ENCODE measurements around the gene BCR. TPM values are rescaled to one million over a fixed set of nuclear protein-coding genes. Genes with fewer than 3 reads are reported as not detected.

BCR gene
- total RNA-seq, 1 donor from 2014 or later = 102 TPM

DNA sequence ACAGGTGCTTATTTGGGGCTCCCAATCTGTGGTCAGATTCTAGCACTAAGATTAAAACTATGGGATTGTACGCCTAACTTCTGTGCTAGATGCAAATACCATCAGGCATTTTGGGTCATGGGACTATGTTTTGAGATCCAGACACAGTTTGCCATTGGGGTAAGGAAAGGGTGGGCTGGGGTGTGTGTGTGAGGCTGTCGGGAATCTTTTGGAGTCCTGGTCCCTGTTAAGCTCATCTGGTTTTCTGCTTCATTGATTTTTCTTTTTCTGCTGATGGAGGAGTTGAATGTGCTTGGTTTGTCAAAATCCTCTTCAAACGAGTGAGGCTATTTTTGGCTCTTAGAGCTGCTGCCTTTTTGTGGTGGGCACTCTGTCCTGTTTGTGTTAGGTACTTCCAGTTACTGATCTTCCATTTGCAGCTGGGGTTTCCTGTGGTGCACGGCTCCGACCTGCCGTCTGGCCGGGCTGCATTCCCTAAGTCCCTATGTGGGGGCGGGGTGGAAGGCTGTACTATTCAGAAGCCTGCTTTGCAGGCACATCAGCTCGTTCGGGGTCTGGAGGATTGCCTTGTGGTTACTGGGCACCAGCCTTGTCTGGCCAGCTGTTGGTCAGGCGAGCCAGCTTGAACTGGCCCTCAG is 2.9 kb downstream of the BCR start:
- peak overlapping the region; percentile 63 for H3K27ac Mint-ChIP-seq
- DNase-seq (ENCODE audit: low spot score, unreplicated experiment) = no peak
- peaks cover 51% of the 10 kb centered on the region for H3K4me1 Mint-ChIP-seq (ENCODE audit: low read depth)
- H3K4me3 Mint-ChIP-seq (ENCODE audit: low read depth) = peak overlapping the region; percentile 75
- peaks cover 6% of the 10 kb centered on the region for H3K36me3 Mint-ChIP-seq (ENCODE audit: insufficient read depth)
- H3K27me3 Mint-ChIP-seq = no peaks in the 10 kb centered on the region
- TF ChIP-seq, protein P1, sequence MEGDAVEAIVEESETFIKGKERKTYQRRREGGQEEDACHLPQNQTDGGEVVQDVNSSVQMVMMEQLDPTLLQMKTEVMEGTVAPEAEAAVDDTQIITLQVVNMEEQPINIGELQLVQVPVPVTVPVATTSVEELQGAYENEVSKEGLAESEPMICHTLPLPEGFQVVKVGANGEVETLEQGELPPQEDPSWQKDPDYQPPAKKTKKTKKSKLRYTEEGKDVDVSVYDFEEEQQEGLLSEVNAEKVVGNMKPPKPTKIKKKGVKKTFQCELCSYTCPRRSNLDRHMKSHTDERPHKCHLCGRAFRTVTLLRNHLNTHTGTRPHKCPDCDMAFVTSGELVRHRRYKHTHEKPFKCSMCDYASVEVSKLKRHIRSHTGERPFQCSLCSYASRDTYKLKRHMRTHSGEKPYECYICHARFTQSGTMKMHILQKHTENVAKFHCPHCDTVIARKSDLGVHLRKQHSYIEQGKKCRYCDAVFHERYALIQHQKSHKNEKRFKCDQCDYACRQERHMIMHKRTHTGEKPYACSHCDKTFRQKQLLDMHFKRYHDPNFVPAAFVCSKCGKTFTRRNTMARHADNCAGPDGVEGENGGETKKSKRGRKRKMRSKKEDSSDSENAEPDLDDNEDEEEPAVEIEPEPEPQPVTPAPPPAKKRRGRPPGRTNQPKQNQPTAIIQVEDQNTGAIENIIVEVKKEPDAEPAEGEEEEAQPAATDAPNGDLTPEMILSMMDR (IDR thresholded peaks at IDR 0.05; ENCODE audit: unreplicated experiment) = no peak
- no peaks in the 10 kb centered on the region for H3K9me3 Mint-ChIP-seq (ENCODE audit: low read depth)

DNA sequence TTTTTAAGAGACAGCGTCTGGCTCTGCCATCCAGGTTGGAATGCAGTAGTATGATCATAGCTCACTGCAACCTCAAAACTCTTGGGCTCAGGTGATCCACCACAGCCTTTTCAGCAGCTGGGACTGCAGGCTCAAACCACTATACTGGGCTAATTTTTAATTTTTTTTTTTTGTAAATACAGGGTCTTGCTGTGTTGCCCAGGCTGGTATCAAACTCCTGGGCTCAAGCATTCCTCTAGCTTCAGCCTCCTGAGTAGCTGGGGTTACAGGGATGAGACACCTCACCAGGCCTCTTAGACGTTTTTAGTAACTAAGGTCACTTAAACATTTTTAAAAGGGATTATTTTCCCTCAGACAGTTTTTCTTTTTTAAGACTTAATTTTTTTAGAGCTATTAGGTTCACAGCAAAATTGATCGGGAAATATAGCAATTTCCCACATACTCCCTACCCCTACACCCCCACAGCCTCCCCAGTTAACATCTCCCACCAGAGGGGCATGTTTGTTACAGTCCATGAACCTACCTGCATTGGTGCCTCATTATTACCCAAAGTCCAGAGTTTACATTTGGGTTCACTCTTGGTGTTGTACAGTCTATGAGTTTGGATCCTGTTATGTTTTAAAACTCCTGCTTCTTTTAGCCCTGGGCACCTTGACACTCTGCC is 3.9 kb downstream of the BCR start:
- Mint-ChIP-seq H3K4me3 (ENCODE audit: low read depth) (peak overlapping the region; percentile 75), H3K27ac (no peak overlapping the region), H3K4me1 (ENCODE audit: low read depth) (peaks cover 47% of the 10 kb centered on the region), H3K27me3 (no peaks in the 10 kb centered on the region), H3K36me3 (ENCODE audit: insufficient read depth) (peaks cover 8% of the 10 kb centered on the region), H3K9me3 (ENCODE audit: low read depth) (no peaks in the 10 kb centered on the region)
- TF ChIP-seq, protein P1 (IDR thresholded peaks at IDR 0.05; ENCODE audit: unreplicated experiment) = no peak
- DNase-seq (ENCODE audit: low spot score, unreplicated experiment) = no peak

DNA sequence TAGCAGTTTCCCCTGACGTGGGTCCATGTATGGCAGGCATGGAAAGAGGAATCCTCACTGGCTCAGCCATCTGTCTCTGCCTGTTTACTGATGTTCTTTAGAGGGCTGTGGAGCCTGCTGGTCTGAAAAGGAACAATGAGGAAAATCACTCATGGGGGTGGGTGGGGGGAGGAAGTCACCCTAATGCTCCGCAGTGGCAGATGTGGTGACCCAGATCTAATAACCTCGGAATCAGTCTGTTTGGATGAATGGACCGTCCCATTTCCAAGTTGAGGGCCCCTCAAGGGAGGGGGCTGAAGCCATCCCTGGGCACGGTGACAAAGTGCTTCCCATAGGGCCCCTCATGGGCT is 4.4 kb downstream of the BCR start:
- peak overlapping the region; percentile 55 for H3K4me3 Mint-ChIP-seq (ENCODE audit: low read depth)
- TF ChIP-seq, protein P1 (IDR thresholded peaks at IDR 0.05; ENCODE audit: unreplicated experiment) = no peak
- no peak for DNase-seq (ENCODE audit: low spot score, unreplicated experiment)
- H3K27ac Mint-ChIP-seq = no peak overlapping the region
- no peaks in the 10 kb centered on the region for H3K27me3 Mint-ChIP-seq
- peaks cover 43% of the 10 kb centered on the region for H3K4me1 Mint-ChIP-seq (ENCODE audit: low read depth)
- H3K9me3 Mint-ChIP-seq (ENCODE audit: low read depth) = no peaks in the 10 kb centered on the region
- H3K36me3 Mint-ChIP-seq (ENCODE audit: insufficient read depth) = peaks cover 8% of the 10 kb centered on the region

DNA sequence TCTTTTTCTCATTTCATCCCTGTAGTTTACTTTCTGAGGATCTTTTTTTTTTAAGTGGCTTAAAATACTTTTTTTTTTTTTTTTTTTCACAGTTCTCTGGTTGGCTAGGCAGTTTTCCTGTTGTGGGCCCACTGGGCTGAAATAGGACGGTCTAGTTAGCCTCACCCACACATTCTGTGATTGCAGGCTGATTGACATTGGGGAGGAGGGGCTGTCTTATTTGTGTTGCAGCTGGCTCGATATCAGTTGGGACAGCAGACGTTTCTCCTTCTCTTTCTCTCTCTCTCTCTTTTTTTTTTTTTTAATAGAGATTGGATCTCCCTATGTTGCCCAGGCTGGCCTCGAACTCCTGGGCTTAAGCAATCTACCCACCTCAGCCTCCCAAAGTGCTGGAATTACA is 6.9 kb downstream of the BCR start:
- TF ChIP-seq, protein P1 (IDR thresholded peaks at IDR 0.05; ENCODE audit: unreplicated experiment) = no peak

DNA sequence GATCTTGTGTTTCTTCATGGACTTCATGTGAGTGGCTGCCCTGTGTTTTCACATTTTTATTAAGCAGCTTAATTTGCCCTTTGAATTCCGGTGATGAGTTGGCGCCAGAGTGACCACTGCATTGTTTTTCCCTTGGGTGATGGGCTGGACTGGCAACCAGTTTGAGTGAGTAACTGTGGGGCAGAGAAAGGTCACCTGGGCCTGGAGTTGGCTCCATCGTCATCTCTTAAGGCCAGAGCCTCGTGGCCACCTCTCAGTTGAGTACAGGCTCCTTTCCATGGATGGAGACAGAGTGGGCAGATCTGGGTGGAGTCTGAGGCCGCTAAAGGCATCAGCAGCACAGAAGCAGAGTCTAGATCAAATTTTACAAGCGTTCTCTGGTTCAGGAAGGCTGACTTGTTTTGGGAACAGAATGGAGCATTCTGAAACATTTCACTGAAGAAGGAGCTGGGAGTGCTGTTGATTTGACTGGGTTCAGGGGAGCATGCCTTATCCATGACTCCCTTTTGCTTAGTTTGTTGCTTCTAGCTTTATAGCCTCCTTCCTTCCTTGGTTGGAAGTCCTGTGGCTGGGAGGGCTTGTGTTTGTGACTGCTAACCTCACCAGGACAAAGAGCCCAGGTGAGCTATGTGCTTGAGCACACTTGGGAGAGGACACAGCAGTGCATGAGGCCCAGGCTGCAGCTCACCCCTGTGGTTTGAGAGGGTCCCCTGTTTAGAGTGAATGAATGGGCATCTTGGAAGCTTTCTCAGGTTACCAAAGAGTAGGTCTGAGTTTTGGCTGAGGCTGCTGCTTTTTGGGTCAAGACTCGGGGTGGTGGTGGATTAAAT is 7.8 kb downstream of the BCR start:
- Mint-ChIP-seq H3K27me3 (no peaks in the 10 kb centered on the region), H3K36me3 (ENCODE audit: insufficient read depth) (peaks cover 14% of the 10 kb centered on the region), H3K4me3 (ENCODE audit: low read depth) (no peak overlapping the region), H3K9me3 (ENCODE audit: low read depth) (no peaks in the 10 kb centered on the region), H3K27ac (peak overlapping the region; percentile 11), H3K4me1 (ENCODE audit: low read depth) (peaks cover 37% of the 10 kb centered on the region)
- DNase-seq (ENCODE audit: low spot score, unreplicated experiment) = no peak
- TF ChIP-seq, protein P1 (IDR thresholded peaks at IDR 0.05; ENCODE audit: unreplicated experiment) = no peak

More for the DNA sequence above, 6.9 kb downstream of the BCR start:
- Mint-ChIP-seq H3K4me3 (ENCODE audit: low read depth) (no peak overlapping the region), H3K27me3 (no peaks in the 10 kb centered on the region), H3K4me1 (ENCODE audit: low read depth) (peaks cover 40% of the 10 kb centered on the region), H3K9me3 (ENCODE audit: low read depth) (no peaks in the 10 kb centered on the region), H3K36me3 (ENCODE audit: insufficient read depth) (peaks cover 14% of the 10 kb centered on the region), H3K27ac (peak overlapping the region; percentile 10)
- no peak for DNase-seq (ENCODE audit: low spot score, unreplicated experiment)
